ENCODE results near the gene FUBP3. TPM values are rescaled to one million over a fixed set of nuclear protein-coding genes. Genes with fewer than 3 reads are reported as not detected.
A peak's percentile ranks its signal among the peaks of the same experiment; 100 is the strongest.

Gene FUBP3
- total and polyA plus RNA-seq, 8 donors: 17.0 to 27.8 (median 23.6) TPM

GRCh38 chr9:130632081-130632710 is 52.8 kb downstream of the FUBP3 start:
- ATAC-seq: no peak
- WGBS, 2 donors: 90 to 94% methylated on average over 13 of the region's 13 CpGs
- no peak for TF ChIP-seq CTCF (IDR thresholded peaks at IDR 0.05)
- H3K4me1 ChIP-seq: no peaks in the 10 kb centered on the region
- H3K9me3 ChIP-seq: no peaks in the 10 kb centered on the region
- FAIRE-seq: no peak
- H3K27me3 ChIP-seq: no peaks in the 10 kb centered on the region
- intact Hi-C loops (cut with DNase I): no loop called here
- no peak overlapping the region for H3K27ac ChIP-seq
- peaks cover 0 to 62% (median 31%) of the 10 kb centered on the region in 3 donors for H3K36me3 ChIP-seq
- DNase-seq: no peak
- H3K4me3 ChIP-seq: no peak overlapping the region

- Histone ChIP-seq H3K27ac (no peak overlapping the region), H3K36me3 (peaks cover 0 to 58% (median 31%) of the 10 kb centered on the region in 3 donors), H3K9me3 (no peaks in the 10 kb centered on the region), H3K4me1 (no peaks in the 10 kb centered on the region), H3K27me3 (no peaks in the 10 kb centered on the region), H3K4me3 (no peak overlapping the region)
- intact Hi-C loops (cut with DNase I): no loop called here
- DNase-seq (peak in 1 of 6 donors; percentile 32), FAIRE-seq (no peak), ATAC-seq (no peak)
- TF ChIP-seq CTCF (IDR thresholded peaks at IDR 0.05): no peak
- 94% methylated on average over 7 of the region's 7 CpGs for whole genome bisulfite sequencing, 2 donors
Measured at GRCh38 chr9:130632841-130633240, 53.5 kb downstream of the FUBP3 start.

- Histone ChIP-seq H3K9me3 (no peaks in the 10 kb centered on the region), H3K27me3 (no peaks in the 10 kb centered on the region), H3K4me3 (no peak overlapping the region), H3K36me3 (peaks cover 0 to 62% (median 31%) of the 10 kb centered on the region in 3 donors), H3K4me1 (no peaks in the 10 kb centered on the region), H3K27ac (no peak overlapping the region)
- 94 to 98% methylated on average over 24 to 25 of the region's 25 CpGs for WGBS, 2 donors
- FAIRE-seq (no peak), ATAC-seq (no peak), DNase-seq (no peak)
- no peak for TF ChIP-seq CTCF (IDR thresholded peaks at IDR 0.05)
- intact Hi-C loops (cut with DNase I): no loop called here
Measured at GRCh38 chr9:130633336-130634190, 54.2 kb downstream of the FUBP3 start.

GRCh38 chr9:130634191-130634768 is 54.9 kb downstream of the FUBP3 start:
- DNase-seq (no peak), FAIRE-seq (no peak), ATAC-seq (no peak)
- H3K4me1 ChIP-seq: no peaks in the 10 kb centered on the region
- 93 to 96% methylated on average over 14 of the region's 14 CpGs for WGBS, 2 donors
- H3K9me3 ChIP-seq: no peaks in the 10 kb centered on the region
- intact Hi-C loops (cut with DNase I): no loop called here
- no peak overlapping the region for H3K27ac ChIP-seq
- H3K4me3 ChIP-seq: no peak overlapping the region
- no peaks in the 10 kb centered on the region for H3K27me3 ChIP-seq
- no peak for TF ChIP-seq CTCF (IDR thresholded peaks at IDR 0.05)
- H3K36me3 ChIP-seq: peaks cover 0 to 65% (median 31%) of the 10 kb centered on the region in 3 donors

All from pancreas (tissue), 10 donors.